ENCODE measurements around the gene SERPINA12.
A peak's percentile ranks its signal among the peaks of the same experiment; 100 is the strongest.

The SERPINA12 gene

GRCh38 chr14:94509356-94509755 lies at the start of gene SERPINA12:
TSS of gene SERPINA12 (minus strand) at chr14:94509469. CDS start at chr14:94498397, 11,072 bp downstream.
- DNase-seq = no peak

DNA sequence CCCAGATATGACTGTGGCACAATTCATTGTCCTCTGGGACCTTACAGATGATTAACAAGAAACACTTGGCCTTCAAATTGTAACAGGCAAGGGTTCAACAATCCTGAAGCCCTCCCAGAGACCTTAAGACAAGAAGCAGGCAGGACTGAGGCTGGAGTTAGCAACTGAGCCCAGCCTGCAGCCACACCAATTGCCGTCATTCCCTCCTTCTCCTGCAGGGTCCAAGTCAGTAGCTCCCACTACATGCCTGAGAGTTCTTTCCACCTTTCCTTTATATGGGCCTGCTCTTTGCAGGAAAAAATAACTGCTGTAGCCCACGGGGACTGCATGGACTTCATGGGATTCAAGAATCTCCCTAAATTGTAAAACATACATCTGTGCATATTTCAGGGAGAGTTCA lies 49.6 kb upstream of the SERPINA12 start:
- no peak for DNase-seq

DNA sequence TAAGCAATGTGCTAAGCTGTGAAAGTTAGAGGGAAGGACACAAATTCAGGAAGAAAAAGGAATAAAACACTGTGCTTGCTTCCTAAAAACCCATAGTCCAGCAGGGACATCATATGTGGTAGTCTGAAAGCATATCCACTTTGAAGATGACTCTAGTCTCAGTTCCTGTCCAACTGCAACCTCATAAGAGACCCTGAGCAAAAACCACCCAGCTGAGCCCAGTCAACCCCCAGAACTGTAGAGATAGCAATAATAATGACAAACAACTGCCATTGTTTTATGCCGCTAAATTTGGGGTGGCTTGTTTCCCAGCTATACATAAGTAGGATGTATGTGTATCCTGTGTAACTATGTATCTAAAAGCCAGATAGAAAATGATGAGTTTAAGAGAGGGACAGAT lies 48.1 kb upstream of the SERPINA12 start:
- no peak for DNase-seq

DNA sequence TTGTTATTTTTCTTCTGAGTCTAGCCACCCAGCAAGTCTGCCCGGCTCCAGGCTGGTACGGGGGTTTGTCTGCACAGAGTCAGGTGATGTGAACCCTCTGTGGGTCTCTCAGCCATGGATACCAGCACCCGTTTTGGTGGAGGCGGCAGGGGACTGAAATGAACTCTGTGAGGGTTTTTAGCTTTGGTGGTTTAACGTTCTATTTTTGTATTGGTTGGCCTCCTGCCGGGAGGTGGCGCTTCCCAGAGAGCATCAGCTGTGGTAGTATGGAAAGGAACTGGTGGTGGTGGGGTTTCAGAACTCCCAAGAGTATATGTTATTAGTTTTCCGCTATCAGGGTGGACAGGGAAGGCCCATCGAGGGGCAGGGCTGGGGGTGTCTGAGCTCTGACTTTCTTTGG lies 46.7 kb upstream of the SERPINA12 start:
- DNase-seq = no peak

DNA sequence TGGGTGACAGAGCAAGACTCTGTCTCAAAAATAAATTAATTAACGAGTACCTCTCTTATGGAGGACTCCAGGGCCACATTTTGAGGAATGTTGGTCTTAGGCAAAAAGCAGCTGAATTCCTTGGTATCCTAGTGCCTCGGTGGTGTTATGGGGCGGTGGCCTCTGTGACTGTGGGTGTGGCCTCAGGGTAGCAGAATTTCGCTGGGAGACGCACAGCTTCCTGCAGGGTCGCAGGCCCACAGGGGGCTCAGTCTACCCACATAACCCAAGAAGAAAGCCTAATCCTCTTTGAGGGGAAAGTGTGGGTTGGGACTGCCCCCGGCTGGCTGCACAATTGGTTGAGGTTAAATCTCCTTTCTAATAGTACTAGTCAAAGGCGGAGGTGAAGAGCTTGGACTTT lies 40.8 kb upstream of the SERPINA12 start:
- DNase-seq = no peak

- DNase-seq = peak; percentile 51 to 66 (median 56)
Observed at GRCh38 chr14:94548999-94549985, 40.0 kb upstream of the SERPINA12 start.

- no peak for DNase-seq
Observed at GRCh38 chr14:94548131-94548998, 39.1 kb upstream of the SERPINA12 start.

- no peak for DNase-seq
Observed at GRCh38 chr14:94547726-94548125, 38.5 kb upstream of the SERPINA12 start.

- DNase-seq = no peak
Observed at GRCh38 chr14:94547151-94547680, 37.9 kb upstream of the SERPINA12 start.

- DNase-seq = peak in 1 of 3 experiments; percentile 52
Observed at GRCh38 chr14:94545131-94545841, 36.0 kb upstream of the SERPINA12 start.

DNA sequence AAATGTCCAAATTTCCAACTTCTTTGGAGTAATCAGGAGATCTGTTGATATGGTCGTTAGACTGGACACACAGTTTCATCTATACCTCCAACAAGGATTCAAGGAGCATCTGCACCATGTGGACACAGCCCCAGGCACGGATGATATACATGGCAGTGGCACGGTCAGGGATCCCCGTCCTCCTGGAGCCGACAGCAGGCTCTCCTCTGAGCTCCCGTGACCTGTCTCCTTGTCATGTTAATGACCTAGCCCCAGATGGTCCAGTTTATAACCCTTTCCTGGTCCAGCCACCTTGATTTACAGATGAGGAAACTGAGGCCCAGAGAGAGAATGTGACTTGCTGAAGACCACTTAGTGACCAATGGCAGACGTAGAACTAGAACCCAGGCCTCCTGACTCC lies 35.5 kb upstream of the SERPINA12 start:
- DNase-seq = no peak

- DNase-seq = no peak
Observed at GRCh38 chr14:94543449-94544124, 34.3 kb upstream of the SERPINA12 start.

DNA sequence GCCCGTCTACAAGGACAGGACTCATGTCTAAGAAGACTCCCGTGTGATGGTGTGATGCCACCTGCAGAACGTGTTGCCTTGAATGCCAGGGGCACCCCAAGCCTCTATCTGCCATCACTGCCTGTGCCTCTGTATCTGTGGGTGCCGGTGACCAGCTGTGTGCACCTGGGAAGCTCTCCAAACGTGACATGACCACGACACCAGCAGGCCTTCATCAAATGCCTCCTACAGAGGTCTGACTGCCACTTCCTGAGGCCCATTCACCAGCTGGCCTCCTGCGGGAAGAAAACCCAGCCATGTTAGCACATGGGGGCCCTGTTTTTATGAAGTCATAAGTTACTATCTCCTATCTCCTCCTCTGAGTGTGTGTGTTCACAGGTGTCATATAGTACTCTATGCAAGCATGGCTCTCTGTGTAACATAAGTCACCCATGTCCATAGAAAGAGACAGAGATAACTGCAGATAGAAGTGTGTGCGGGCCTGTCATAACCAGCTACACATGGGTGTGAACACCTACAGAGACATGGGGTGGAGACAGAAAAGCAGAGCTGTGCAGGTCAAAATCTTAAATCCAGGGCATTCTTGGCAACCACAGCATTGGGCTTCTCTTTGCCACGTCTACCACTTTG lies 33.7 kb upstream of the SERPINA12 start:
- no peak for DNase-seq

- DNase-seq = no peak
Observed at GRCh38 chr14:94542111-94542810, 33.0 kb upstream of the SERPINA12 start.

- DNase-seq = no peak
Observed at GRCh38 chr14:94541234-94541975, 32.1 kb upstream of the SERPINA12 start.

DNA sequence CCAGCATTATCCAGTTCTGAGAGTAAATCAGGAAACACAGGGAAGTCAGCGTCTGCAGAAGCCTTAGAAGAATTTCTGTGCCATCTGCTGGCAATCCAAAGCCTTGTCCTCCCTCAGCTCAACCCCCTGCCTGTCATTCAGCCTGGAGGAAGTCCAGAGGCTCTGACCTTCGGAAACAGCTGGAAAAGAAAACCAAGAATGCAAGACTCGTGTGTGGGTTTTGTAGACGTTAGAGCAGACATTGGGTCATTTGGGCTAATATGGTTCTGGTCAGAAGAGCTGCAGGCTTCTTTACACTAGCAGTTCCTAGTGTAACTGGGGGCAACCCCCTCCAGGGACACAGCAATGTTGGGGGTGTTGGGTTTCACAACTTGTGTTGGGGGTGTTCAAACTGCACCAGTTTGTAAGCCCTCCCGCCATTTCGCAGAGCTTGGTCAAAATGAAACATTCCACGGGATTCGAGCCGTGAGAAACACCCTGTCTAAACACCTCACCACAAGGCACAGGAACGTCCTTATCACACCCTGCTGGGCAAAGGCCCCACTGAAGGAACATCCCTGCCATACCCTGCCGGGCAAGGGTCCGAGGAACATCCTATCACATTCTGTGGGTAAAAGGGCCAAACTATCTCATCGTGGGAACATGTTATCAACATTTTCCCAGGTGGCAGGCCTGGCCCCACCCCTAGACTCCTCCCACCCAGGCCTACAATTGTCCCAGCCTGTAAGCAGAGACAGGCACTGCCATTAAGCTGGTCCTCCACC lies 30.9 kb upstream of the SERPINA12 start:
- peak in 1 of 3 experiments; percentile 11 for DNase-seq

GRCh38 chr14:94539181-94539580 lies 29.9 kb upstream of the SERPINA12 start:
- no peak for DNase-seq

DNA sequence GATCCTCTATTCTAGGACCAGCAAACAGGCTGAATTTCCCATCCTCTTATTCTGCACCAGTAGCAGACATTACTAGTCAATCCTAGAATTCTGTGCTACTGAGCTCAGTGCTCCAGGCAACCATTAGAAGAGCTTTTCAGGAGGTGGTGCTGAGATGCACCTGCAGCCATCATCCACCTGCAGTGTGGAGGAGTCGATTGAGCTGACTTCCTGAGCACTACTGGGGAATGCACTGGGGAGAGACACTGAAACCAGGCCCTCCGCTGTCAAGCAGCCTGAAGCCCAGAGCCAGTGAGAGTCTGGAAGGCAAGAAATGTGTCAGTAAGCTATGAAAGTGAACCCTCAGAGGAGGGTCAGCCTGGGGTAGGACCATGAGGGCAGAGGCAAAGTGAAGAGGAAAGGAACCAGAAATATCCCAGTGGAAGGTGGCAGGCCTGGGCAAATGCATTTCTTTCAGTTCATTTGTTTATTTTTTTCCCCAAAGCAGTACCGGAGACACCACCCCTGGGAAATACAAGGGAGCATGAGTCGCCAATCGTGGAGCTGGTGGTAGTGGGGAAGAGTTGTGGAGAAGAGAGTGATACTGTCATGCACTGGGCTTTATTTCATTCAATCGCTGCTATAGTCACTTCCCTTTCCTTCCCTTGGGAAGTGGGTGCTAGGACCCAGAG lies 28.9 kb upstream of the SERPINA12 start:
- DNase-seq = no peak

- DNase-seq = peak in 1 of 3 experiments; percentile 9
Observed at GRCh38 chr14:94536836-94537235, 27.6 kb upstream of the SERPINA12 start.

Measured in NCI-H1417 (cell line).